GM19025 (cell line): Measurements from ENCODE around the gene ZNF780B.
A peak's percentile ranks its signal among the peaks of the same experiment; 100 is the strongest.

Experiments used
- ATAC-seq: cut with Tn5 transposase; IDR thresholded peaks from one replicate; pipeline ENCODE4 v1.9.1; 2021; ENCODE audit warnings: mild to moderate bottlenecking, low read depth, moderate library complexity; ENCODE audit not compliant: unreplicated experiment

The ZNF780B gene

GRCh38 chr19:40055832-40056504 is at the start of gene ZNF780B:
ZNF780B (minus strand) TSS chr19:40056231; CDS start chr19:40050332, 5,899 bp downstream.
- no peak for ATAC-seq

GRCh38 chr19:40104754-40105153 is 48.7 kb upstream of the ZNF780B start:
- no peak for ATAC-seq

- ATAC-seq, result no peak
These were observed 47.6 kb upstream of the ZNF780B start for GRCh38 chr19:40103600-40103999.

GRCh38 chr19:40101813-40102212 is 45.8 kb upstream of the ZNF780B start:
- no peak for ATAC-seq

GRCh38 chr19:40093416-40093815 is 37.4 kb upstream of the ZNF780B start:
- no peak for ATAC-seq

- ATAC-seq, result no peak
These were observed 35.4 kb upstream of the ZNF780B start for GRCh38 chr19:40091205-40092129.

- peak; percentile 61 for ATAC-seq
These were observed 34.5 kb upstream of the ZNF780B start, which contains the start of gene ZNF780A for GRCh38 chr19:40090241-40091204. ZNF780A (minus strand) TSS chr19:40090943; CDS start chr19:40084753, 6,190 bp downstream.

GRCh38 chr19:40089462-40089861 is 33.4 kb upstream of the ZNF780B start:
- no peak for ATAC-seq

- ATAC-seq, result no peak
These were observed 32.4 kb upstream of the ZNF780B start for GRCh38 chr19:40088299-40089047.

- no peak for ATAC-seq
These were observed 28.9 kb upstream of the ZNF780B start for GRCh38 chr19:40084948-40085347.

GRCh38 chr19:40081411-40081810 is 25.4 kb upstream of the ZNF780B start:
- ATAC-seq, result no peak

- no peak for ATAC-seq
These were observed 24.3 kb upstream of the ZNF780B start for GRCh38 chr19:40080289-40080688.

GRCh38 chr19:40078377-40078776 is 22.3 kb upstream of the ZNF780B start:
- ATAC-seq, result no peak

- ATAC-seq, result no peak
These were observed 14.0 kb upstream of the ZNF780B start for GRCh38 chr19:40070058-40070457.

- ATAC-seq, result no peak
These were observed 3.6 kb upstream of the ZNF780B start for GRCh38 chr19:40059624-40060023.

- ATAC-seq, result no peak
These were observed 1.1 kb upstream of the ZNF780B start for GRCh38 chr19:40057166-40057565.

GRCh38 chr19:40056505-40056904 is 474 bp upstream of the ZNF780B start:
- ATAC-seq, result no peak

- no peak for ATAC-seq
These were observed 982 bp downstream of the ZNF780B start for GRCh38 chr19:40055049-40055448.

GRCh38 chr19:40054632-40055031 is 1.4 kb downstream of the ZNF780B start:
- ATAC-seq, result no peak

GRCh38 chr19:40053491-40053890 is 2.5 kb downstream of the ZNF780B start:
- no peak for ATAC-seq
